ENCODE data around the gene SH3RF2.

The SH3RF2 gene

DNA sequence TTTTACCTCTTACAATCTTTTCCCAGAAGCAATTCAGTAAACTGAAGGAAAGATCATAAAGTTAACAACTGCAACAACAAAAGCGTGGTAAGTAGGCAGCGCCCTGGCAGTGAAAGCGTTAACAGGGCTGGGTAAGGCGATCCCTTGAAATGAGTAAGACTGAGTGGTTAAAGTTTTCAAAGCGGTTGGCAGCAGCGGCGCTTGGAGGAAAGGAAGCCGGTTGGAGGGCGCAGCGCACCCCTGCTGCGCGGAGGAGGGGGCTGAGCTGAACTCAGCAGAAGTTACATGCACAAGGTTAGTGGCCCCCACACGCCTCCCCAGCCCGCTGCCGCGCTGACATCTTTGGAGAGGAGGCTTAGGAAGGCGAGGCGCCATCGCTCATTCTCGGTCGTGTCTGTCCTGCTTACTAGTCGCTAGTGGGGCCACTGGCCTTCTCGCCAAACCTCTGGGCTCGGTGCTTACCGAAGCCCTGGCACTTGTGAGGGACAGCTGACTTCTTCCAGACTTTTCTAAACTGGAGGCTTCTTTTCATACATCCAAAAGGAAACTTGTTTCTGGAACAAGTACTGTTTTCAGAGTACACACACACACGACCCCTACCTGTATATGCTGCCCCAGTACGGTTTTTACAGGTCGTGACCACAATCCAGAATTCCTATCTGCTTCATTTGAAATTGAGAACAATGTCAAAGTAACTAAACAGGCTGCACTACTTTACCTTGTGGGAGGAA is at the start of gene SH3RF2 (continued):
- TF ChIP-seq ZNF707 (tag by site-specific recombination; IDR thresholded peaks at IDR 0.05) (no peak), ZNF768 (tag by site-specific recombination; IDR thresholded peaks at IDR 0.05) (no peak), ZNF660 (tag by site-specific recombination; IDR thresholded peaks at IDR 0.05) (peak; percentile 68), ZNF114 (tag by site-specific recombination; IDR thresholded peaks at IDR 0.05) (no peak), OVOL3 (tag by site-specific recombination; IDR thresholded peaks at IDR 0.05) (no peak), REPIN1 (tag by site-specific recombination; IDR thresholded peaks at IDR 0.05; ENCODE audit: low read depth) (no peak), ZNF416 (tag by site-specific recombination; IDR thresholded peaks at IDR 0.05) (no peak), ZNF24 (tag by site-specific recombination; IDR thresholded peaks at IDR 0.05) (peak; percentile 73; the same call in 1 of the 2 replicates), ZFP37 (tag by site-specific recombination; IDR thresholded peaks at IDR 0.05) (peak; percentile 62; the same call in 1 of the 2 replicates)
- TF ChIP-seq, protein P1, sequence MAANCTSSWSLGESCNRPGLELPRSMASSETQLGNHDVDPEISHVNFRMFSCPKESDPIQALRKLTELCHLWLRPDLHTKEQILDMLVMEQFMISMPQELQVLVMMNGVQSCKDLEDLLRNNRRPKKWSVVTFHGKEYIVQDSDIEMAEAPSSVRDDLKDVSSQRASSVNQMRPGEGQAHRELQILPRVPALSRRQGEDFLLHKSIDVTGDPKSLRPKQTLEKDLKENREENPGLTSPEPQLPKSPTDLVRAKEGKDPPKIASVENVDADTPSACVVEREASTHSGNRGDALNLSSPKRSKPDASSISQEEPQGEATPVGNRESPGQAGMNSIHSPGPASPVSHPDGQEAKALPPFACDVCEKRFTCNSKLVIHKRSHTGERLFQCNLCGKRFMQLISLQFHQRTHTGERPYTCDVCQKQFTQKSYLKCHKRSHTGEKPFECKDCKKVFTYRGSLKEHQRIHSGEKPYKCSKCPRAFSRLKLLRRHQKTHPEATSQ (tag by site-specific recombination; IDR thresholded peaks at IDR 0.05): no peak
- TF ChIP-seq, protein P2, sequence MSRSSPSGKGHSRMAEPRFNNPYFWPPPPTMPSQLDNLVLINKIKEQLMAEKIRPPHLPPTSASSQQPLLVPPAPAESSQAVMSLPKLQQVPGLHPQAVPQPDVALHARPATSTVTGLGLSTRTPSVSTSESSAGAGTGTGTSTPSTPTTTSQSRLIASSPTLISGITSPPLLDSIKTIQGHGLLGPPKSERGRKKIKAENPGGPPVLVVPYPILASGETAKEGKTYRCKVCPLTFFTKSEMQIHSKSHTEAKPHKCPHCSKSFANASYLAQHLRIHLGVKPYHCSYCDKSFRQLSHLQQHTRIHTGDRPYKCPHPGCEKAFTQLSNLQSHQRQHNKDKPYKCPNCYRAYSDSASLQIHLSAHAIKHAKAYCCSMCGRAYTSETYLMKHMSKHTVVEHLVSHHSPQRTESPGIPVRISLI (tag by site-specific recombination; IDR thresholded peaks at IDR 0.05): no peak
- TF ChIP-seq, protein P3, sequence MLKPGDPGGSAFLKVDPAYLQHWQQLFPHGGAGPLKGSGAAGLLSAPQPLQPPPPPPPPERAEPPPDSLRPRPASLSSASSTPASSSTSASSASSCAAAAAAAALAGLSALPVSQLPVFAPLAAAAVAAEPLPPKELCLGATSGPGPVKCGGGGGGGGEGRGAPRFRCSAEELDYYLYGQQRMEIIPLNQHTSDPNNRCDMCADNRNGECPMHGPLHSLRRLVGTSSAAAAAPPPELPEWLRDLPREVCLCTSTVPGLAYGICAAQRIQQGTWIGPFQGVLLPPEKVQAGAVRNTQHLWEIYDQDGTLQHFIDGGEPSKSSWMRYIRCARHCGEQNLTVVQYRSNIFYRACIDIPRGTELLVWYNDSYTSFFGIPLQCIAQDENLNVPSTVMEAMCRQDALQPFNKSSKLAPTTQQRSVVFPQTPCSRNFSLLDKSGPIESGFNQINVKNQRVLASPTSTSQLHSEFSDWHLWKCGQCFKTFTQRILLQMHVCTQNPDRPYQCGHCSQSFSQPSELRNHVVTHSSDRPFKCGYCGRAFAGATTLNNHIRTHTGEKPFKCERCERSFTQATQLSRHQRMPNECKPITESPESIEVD (tag by site-specific recombination; IDR thresholded peaks at IDR 0.05): peak; percentile 63; the same call in 1 of the 2 replicates
- TF ChIP-seq, protein P4, sequence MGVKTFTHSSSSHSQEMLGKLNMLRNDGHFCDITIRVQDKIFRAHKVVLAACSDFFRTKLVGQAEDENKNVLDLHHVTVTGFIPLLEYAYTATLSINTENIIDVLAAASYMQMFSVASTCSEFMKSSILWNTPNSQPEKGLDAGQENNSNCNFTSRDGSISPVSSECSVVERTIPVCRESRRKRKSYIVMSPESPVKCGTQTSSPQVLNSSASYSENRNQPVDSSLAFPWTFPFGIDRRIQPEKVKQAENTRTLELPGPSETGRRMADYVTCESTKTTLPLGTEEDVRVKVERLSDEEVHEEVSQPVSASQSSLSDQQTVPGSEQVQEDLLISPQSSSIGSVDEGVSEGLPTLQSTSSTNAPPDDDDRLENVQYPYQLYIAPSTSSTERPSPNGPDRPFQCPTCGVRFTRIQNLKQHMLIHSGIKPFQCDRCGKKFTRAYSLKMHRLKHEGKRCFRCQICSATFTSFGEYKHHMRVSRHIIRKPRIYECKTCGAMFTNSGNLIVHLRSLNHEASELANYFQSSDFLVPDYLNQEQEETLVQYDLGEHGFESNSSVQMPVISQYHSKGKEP (tag by site-specific recombination; IDR thresholded peaks at IDR 0.05): peak; percentile 70
- TF ChIP-seq, protein P5, sequence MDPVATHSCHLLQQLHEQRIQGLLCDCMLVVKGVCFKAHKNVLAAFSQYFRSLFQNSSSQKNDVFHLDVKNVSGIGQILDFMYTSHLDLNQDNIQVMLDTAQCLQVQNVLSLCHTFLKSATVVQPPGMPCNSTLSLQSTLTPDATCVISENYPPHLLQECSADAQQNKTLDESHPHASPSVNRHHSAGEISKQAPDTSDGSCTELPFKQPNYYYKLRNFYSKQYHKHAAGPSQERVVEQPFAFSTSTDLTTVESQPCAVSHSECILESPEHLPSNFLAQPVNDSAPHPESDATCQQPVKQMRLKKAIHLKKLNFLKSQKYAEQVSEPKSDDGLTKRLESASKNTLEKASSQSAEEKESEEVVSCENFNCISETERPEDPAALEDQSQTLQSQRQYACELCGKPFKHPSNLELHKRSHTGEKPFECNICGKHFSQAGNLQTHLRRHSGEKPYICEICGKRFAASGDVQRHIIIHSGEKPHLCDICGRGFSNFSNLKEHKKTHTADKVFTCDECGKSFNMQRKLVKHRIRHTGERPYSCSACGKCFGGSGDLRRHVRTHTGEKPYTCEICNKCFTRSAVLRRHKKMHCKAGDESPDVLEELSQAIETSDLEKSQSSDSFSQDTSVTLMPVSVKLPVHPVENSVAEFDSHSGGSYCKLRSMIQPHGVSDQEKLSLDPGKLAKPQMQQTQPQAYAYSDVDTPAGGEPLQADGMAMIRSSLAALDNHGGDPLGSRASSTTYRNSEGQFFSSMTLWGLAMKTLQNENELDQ (tag by site-specific recombination; IDR thresholded peaks at IDR 0.05; ENCODE audit: low read depth): no peak
- TF ChIP-seq, protein P6, sequence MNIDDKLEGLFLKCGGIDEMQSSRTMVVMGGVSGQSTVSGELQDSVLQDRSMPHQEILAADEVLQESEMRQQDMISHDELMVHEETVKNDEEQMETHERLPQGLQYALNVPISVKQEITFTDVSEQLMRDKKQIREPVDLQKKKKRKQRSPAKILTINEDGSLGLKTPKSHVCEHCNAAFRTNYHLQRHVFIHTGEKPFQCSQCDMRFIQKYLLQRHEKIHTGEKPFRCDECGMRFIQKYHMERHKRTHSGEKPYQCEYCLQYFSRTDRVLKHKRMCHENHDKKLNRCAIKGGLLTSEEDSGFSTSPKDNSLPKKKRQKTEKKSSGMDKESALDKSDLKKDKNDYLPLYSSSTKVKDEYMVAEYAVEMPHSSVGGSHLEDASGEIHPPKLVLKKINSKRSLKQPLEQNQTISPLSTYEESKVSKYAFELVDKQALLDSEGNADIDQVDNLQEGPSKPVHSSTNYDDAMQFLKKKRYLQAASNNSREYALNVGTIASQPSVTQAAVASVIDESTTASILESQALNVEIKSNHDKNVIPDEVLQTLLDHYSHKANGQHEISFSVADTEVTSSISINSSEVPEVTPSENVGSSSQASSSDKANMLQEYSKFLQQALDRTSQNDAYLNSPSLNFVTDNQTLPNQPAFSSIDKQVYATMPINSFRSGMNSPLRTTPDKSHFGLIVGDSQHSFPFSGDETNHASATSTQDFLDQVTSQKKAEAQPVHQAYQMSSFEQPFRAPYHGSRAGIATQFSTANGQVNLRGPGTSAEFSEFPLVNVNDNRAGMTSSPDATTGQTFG (tag by site-specific recombination; IDR thresholded peaks at IDR 0.05; ENCODE audit: borderline replicate concordance): no peak

Measured in HEK293 (cell line).